ENCODE results near the gene DEDD2.

Gene DEDD2

GRCh38 chr19:42197375-42197817 is 20.1 kb downstream of the DEDD2 start:
- DNase-seq: no peak

DNA sequence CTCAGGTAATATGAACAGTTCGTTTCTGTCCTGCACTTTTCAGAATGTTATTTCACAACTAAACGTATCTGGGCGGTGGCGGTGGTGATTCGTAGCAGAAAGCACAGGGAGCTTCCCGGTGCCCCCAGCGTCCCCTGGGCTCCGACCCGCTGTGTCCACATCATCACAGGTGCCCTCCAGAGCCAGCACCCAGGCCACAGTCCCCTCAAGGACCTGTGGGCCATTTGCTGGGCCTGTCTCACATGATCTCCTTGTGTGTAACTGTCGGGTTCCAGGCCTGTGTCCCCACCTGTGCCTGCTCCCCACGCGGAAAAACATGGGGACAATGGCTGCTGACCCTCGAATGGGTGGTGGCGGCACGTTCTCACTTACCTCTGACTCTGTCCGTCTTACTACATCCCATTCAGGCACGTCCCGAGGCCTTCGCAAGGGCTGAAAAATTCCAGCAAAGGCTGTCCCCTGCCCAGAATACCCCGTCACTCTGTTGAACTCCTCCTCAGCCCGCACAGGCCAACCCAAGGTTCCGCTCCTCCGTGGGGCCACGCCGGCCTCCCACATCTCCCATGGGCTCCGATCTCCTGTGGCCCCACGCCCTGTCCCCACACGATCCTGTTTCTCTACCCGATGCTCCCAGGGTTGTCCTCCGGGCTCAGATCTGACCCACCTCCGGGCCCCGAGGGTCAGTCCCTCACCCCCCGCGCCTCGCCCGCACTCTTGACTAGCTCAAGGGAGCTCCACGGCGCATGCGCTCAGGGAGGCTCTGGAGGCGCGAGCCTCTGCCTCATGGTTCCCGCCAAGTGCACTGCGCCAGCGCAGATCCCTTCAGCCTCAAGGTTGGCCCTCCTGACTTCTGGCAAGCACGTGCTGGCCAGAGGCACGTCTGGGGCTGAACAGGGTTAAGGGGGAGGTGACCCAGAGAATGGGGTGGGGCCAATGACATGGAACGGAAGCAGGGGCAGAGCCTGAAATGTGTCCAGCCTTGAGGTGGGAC is 21.2 kb downstream of the DEDD2 start:
- DNase-seq: no peak

DNA sequence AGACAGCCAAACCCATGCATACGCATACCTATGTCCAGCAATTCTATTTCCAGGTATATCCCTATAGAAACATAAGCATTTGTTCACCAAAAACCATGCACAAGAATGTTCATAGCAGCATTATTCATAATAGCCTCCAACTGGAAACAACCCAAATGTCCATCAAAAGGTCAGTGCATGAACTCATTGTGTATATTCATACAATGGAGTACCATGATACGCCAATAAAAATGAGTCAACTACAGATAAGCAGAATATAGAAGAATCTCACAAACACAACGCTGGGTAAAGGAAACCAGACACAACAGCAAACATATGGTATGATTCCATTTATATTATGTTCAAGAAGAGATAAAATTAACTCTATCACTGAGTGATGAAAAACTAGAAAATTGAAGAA is 23.8 kb downstream of the DEDD2 start:
- no peak for DNase-seq

DNA sequence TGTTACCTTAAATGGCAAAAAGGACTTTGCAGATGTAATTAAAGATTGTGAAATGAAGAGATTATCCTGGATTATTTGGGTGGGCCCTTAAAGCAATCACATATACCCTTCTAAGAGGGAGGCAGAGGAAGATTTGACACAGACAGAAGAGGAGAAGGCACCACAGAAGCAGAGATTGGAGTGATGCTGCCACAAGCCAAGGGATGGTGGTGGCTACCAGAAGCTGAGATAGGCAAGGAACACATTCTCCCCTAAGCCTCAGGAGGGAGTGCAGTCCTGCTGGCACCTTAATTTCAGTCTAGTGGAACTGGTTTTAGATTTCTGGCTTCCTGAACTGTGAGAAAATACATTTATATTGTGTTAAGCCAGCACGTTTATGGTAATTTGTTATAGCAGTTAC is 24.2 kb downstream of the DEDD2 start:
- no peak for DNase-seq

GRCh38 chr19:42191855-42192254 is 25.6 kb downstream of the DEDD2 start:
- peak; percentile 40 for DNase-seq

DNA sequence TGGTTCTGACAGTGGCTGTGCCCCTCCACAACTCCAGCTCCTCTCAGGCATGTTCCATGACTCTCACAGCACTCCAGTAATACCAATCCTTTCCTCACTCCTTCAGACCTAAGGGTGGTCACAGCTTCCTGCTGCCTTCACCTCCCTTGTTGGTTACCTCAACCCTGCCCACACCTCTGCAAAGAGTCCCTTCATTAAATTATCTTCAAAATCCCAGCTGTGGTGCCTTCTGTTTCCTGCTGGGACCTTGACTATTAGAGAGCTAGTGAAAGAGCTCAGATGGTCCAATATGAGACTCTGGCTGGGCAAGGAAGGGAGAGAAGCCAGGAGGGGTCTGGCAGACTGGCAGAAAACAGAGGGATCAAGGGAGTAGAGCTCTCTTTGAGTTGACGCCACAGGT is 26.1 kb downstream of the DEDD2 start:
- no peak for DNase-seq

GRCh38 chr19:42189133-42189532 is 28.3 kb downstream of the DEDD2 start:
- DNase-seq: no peak

GRCh38 chr19:42188665-42189064 is 28.8 kb downstream of the DEDD2 start:
- DNase-seq: no peak

DNA sequence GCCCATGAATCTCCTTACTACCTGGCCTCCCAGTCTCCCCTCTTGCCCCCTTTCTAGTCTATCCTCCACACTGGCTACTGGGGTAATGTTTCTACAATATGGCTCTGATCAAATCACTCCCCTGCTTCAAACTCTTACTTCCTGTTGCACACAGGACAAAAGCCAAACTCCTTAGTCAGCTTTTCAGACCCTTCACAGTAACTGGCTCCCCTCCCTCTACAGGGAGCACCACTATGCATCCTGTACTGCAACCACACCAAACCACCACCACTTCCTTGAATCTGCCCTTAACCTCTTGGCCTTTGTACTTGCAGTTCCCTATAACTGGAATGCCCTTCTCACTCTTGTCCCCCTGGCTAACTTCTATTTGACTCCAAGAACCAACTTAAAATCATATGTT is 32.2 kb downstream of the DEDD2 start:
- DNase-seq: peak; percentile 64

- DNase-seq: peak; percentile 83
These were observed 33.0 kb downstream of the DEDD2 start for GRCh38 chr19:42184401-42184861.

- DNase-seq: peak; percentile 37
These were observed 38.4 kb downstream of the DEDD2 start for GRCh38 chr19:42178791-42179674.

DNA sequence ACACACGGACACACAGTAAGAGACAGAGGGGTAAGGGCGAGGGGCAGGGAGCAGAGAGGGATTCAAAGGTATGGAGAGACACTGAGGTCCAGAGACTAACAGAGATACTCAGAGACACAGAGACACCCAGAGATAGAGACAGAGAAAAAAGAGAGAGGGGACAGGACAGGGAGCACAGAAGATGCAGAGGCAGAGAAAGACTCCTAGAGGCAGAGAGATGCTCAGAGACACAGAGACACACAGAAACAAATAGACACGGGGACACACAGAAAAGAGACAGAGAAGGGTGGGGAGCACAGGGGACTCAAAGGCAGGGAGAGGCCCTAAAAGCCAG is 39.8 kb downstream of the DEDD2 start:
- no peak for DNase-seq

GRCh38 chr19:42176990-42177685 is 40.3 kb downstream of the DEDD2 start:
- DNase-seq: peak; percentile 78

DNA sequence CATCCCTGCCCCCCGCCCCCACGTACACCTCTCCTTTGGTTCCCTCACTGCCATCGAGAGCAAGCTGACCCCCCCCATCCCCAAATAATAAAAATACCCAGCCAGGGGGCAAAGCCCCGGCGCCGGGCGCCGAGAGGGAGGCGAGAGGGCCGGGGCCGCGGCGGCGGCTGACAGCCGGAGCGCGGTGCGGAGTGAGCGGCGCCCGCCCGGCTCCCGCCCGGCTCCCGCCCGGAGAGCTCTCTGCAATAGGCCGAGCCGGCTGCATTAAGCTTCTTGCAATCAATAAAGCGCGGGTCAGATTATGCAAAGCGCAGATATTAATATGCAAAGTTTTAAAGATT is 40.9 kb downstream of the DEDD2 start:
- no peak for DNase-seq

- no peak for DNase-seq
These were observed 41.4 kb downstream of the DEDD2 start for GRCh38 chr19:42175952-42176648.

DNA sequence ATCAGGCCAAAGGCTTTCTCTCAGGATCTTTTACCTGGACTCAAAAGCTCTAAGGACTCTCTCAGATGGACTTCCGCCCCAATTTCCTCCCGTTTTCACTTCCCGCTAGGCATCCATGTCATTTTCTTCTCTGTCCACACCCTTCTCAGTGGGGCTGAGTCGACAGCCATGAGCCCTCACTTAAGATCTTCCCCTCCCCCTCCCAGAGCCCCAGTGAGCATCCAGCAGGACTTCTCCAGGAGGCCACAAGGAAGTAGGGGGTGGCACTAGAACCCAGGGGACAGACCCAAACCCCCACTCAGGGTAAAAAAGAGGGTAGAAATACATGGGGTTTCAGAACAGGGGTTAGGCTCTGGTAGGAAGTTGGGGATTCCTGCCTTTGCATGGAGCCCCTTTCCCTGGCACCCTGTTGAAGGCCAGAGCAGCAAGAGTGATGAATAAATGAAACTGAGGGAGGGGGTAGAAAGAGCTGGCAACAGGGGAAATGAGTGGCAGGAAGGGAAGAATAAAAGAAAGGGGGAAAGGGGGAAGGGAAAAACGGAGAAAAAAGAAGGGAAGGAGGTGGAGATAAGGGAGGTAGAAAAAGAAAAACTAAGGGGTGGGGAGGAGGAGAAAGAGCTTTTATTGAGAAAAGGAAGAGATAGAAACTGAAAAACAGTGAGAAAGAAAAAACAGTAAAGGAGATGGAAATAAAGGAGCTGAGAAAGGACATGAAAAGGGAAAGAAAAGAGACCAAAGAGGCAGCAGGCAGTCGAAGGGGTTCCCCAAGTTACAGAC is 42.3 kb downstream of the DEDD2 start:
- no peak for DNase-seq

- no peak for DNase-seq
These were observed 43.3 kb downstream of the DEDD2 start for GRCh38 chr19:42174188-42174587.

GRCh38 chr19:42173695-42174094 is 43.8 kb downstream of the DEDD2 start:
- DNase-seq: no peak

- DNase-seq: no peak
These were observed 45.2 kb downstream of the DEDD2 start for GRCh38 chr19:42172261-42172660.

GRCh38 chr19:42170715-42171114 is 46.8 kb downstream of the DEDD2 start:
- no peak for DNase-seq
